Tibial nerve (tissue), 4 donors: ENCODE results near the gene PARP15.

Experiments
- CTCF ChIP-seq, 5 experiments: fragments of 200-600 bp in 3 of 5; fragments of 450-650 bp in 2 of 5; sonication (generic) in 3 of 5; IDR thresholded peaks; one replicate each; pipeline ENCODE4 v1.5.1; 2016 to 2019; ENCODE audit warnings: antibody characterized with exemption in 5 of 5, mild to moderate bottlenecking in 3 of 5, moderate library complexity in 2 of 5
- EP300 ChIP-seq, 2 donors: sonication (generic); formaldehyde crosslinking; IDR thresholded peaks; one replicate each; pipeline ENCODE4 v1.6.1; 2017; ENCODE audit warnings: antibody characterized with exemption in 2 of 2, mild to moderate bottlenecking in 1 of 2
- POLR2A ChIP-seq, 2 donors: fragments of 450-650 bp; IDR thresholded peaks; one replicate each; pipeline ENCODE4 v1.6.1; 2017; ENCODE audit warnings: antibody characterized with exemption in 2 of 2, mild to moderate bottlenecking in 2 of 2, moderate library complexity in 2 of 2

GRCh38 chr3:122563717-122564025, 13.8 kb upstream of the PARP15 start:
- TF ChIP-seq CTCF (IDR thresholded peaks at IDR 0.05) (no peak), EP300 (IDR thresholded peaks at IDR 0.05) (no peak), POLR2A (IDR thresholded peaks at IDR 0.05) (no peak)
